ENCODE results near the gene DSTN.

DNA sequence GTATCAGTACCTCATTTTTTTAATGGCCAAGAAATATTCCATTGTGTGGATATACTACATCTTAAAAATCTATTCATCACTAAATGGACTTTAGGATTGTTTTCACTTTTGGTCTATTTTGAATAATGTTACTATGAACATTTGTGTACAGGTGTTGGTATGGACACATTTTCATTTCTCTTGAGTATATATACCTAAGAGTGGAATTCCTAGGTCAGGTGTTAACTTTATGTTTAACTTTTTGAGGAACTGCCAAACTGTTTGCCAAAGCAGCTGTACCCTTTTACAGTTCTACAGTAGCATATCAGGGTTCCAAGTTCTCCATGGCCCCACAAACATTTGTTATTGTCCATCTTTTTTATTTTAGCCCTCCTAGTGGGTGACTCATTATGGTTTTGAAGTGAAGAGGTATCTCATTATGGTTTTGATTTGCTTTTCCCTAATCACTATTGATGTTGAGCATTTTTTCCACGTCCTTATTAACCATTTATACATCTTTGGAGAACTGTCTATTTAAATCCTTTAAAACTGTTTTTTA, 28.2 kb downstream of the DSTN start:
- TF ChIP-seq, protein P1, sequence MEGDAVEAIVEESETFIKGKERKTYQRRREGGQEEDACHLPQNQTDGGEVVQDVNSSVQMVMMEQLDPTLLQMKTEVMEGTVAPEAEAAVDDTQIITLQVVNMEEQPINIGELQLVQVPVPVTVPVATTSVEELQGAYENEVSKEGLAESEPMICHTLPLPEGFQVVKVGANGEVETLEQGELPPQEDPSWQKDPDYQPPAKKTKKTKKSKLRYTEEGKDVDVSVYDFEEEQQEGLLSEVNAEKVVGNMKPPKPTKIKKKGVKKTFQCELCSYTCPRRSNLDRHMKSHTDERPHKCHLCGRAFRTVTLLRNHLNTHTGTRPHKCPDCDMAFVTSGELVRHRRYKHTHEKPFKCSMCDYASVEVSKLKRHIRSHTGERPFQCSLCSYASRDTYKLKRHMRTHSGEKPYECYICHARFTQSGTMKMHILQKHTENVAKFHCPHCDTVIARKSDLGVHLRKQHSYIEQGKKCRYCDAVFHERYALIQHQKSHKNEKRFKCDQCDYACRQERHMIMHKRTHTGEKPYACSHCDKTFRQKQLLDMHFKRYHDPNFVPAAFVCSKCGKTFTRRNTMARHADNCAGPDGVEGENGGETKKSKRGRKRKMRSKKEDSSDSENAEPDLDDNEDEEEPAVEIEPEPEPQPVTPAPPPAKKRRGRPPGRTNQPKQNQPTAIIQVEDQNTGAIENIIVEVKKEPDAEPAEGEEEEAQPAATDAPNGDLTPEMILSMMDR (IDR thresholded peaks at IDR 0.05), result no peak
- TF ChIP-seq POLR2A (IDR thresholded peaks at IDR 0.05), result no peak

All from Peyer's patch (tissue), 4 donors.